Liver (tissue), 9 donors: ENCODE measurements around the gene OR51G2. TPM values are rescaled to one million over a fixed set of nuclear protein-coding genes. Genes with fewer than 3 reads are reported as not detected.

Source experiments
- DNase-seq: peaks from one replicate; pipeline ENCODE4 v3.0.0-alpha.2; 2017; ENCODE audit warnings: low spot score
- H3K27ac ChIP-seq, 2 donors: one replicate each; pipeline ENCODE4 v1.7.0; 2013; ENCODE audit warnings: inconsistent platforms in 2 of 2, low read length in 2 of 2, control low read depth in 1 of 2, low read depth in 1 of 2, mild to moderate bottlenecking in 1 of 2
- H3K27me3 ChIP-seq, 4 donors: one replicate each; pipeline versions ENCODE4 v1.6.1 to v1.7.0; 2013; ENCODE audit warnings: low read length in 3 of 4, inconsistent platforms in 1 of 4, mild to moderate bottlenecking in 1 of 4, moderate library complexity in 1 of 4; ENCODE audit not compliant: control insufficient read depth in 4 of 4, insufficient read depth in 4 of 4
- H3K36me3 ChIP-seq, 4 donors: one replicate each; pipeline versions ENCODE4 v1.6.1 to v1.7.0; 2013; ENCODE audit warnings: low read length in 3 of 4, mild to moderate bottlenecking in 3 of 4, low read depth in 1 of 4, moderate library complexity in 1 of 4; ENCODE audit not compliant: control insufficient read depth in 4 of 4, insufficient read depth in 3 of 4
- H3K4me1 ChIP-seq, 4 donors: one replicate each; pipeline versions ENCODE4 v1.6.1 to v1.7.0; 2013; ENCODE audit warnings: low read length in 3 of 4, mild to moderate bottlenecking in 3 of 4, moderate library complexity in 1 of 4; ENCODE audit not compliant: control insufficient read depth in 4 of 4, insufficient read depth in 4 of 4
- H3K4me3 ChIP-seq, 3 donors: one replicate each; pipeline versions ENCODE4 v1.6.1 to v1.7.0; 2013; ENCODE audit warnings: low read length in 3 of 3, control low read depth in 1 of 3, low read depth in 1 of 3, mild to moderate bottlenecking in 1 of 3
- H3K9ac ChIP-seq, 2 donors: one replicate each; pipeline ENCODE4 v1.7.0; 2013; ENCODE audit warnings: low read length in 2 of 2, mild to moderate bottlenecking in 2 of 2, moderate library complexity in 2 of 2, control low read depth in 1 of 2, low read depth in 1 of 2
- H3K9me3 ChIP-seq, 4 donors: one replicate each; pipeline versions ENCODE4 v1.6.1 to v1.7.0; 2013; ENCODE audit warnings: low read length in 3 of 4; ENCODE audit not compliant: control insufficient read depth in 4 of 4
- EGR1 ChIP-seq, 2 donors: IDR thresholded peaks; 2 replicates each; pipeline ENCODE4 v1.6.1; 2016 to 2018; ENCODE audit warnings: antibody characterized with exemption in 2 of 2, low read depth in 2 of 2
- FOXA1 ChIP-seq: IDR thresholded peaks from 2 replicates; pipeline ENCODE4 v1.6.1; 2016; ENCODE audit warnings: antibody characterized with exemption
- FOXA2 ChIP-seq: IDR thresholded peaks from 2 replicates; pipeline ENCODE4 v1.6.1; 2016; ENCODE audit warnings: antibody characterized with exemption
- GABPA ChIP-seq, 2 donors: IDR thresholded peaks in 1 of 2; conservative IDR thresholded peaks in 1 of 2; 2 replicates each; pipeline ENCODE4 v1.6.1; 2016; ENCODE audit warnings: antibody characterized with exemption in 2 of 2, mild to moderate bottlenecking in 1 of 2, moderate library complexity in 1 of 2
- HNF4A ChIP-seq, 2 donors: conservative IDR thresholded peaks; 2 replicates each; pipeline ENCODE4 v1.6.1; 2016; ENCODE audit warnings: antibody characterized with exemption in 2 of 2, mild to moderate bottlenecking in 2 of 2
- HNF4G ChIP-seq: IDR thresholded peaks from 2 replicates; pipeline ENCODE4 v1.6.1; 2016; ENCODE audit warnings: antibody characterized with exemption
- RAD21 ChIP-seq, 2 donors: IDR thresholded peaks; 2 replicates each; pipeline ENCODE4 v1.6.1; 2016; ENCODE audit warnings: antibody characterized with exemption in 2 of 2, mild to moderate bottlenecking in 2 of 2
- RXRA ChIP-seq, 2 donors: IDR thresholded peaks; 2 replicates each; pipeline ENCODE4 v1.6.1; 2017 to 2018; ENCODE audit warnings: antibody characterized with exemption in 2 of 2, mild to moderate bottlenecking in 1 of 2
- TAF1 ChIP-seq: conservative IDR thresholded peaks from 2 replicates; pipeline ENCODE4 v1.6.1; 2016; ENCODE audit warnings: antibody characterized with exemption, mild to moderate bottlenecking
- YY1 ChIP-seq: IDR thresholded peaks from 2 replicates; pipeline ENCODE4 v1.6.1; 2016; ENCODE audit warnings: antibody characterized with exemption, mild to moderate bottlenecking
- WGBS: extraction: QIAGEN DNeasy Blood & Tissue Kit; methylation state at CpG from one replicate; pipeline ENCODE4 v1.1.7; 2013; 5-methylcytosine and 5-hydroxymethylcytosine counted together
- polyA plus RNA-seq, 2 donors: library from polyadenylated mRNA; stranded (reverse) in 1 of 2; unstranded in 1 of 2; fragments of 200-250 nt in 1 of 2; fragments of >200 nt in 1 of 2; fragmentation: Nextera tagmentation in 1 of 2; extraction: Ambion mirVana in 1 of 2; gene quantifications; one replicate each; pipeline versions ENCODE4 v1.2.1 to v1.2.3, GENCODE V29; 2013 to 2015
- total RNA-seq, 2 donors: library from RNA; depleted of rRNA; stranded (reverse); fragments of >200 nt; gene quantifications; one replicate each; pipeline ENCODE4 v1.2.3, GENCODE V29; 2014
- TF ChIP-seq, protein P1 (sequence below): IDR thresholded peaks from 2 replicates; pipeline ENCODE4 v1.6.1; 2016; ENCODE audit warnings: antibody characterized with exemption
- TF ChIP-seq, protein P2 (sequence below): fragments of 150-350 bp; IDR thresholded peaks from 2 replicates; pipeline ENCODE4 v1.5.1; 2017; ENCODE audit warnings: improper control_type of control experiment, low read depth, low read length; ENCODE audit not compliant: missing input control
- TF ChIP-seq, protein P3 (sequence below): IDR thresholded peaks from 2 replicates; pipeline ENCODE4 v1.6.1; 2016; ENCODE audit warnings: antibody characterized with exemption
- TF ChIP-seq, protein P4 (sequence below): IDR thresholded peaks from 2 replicates; pipeline ENCODE4 v1.6.1; 2016; ENCODE audit warnings: antibody characterized with exemption, mild to moderate bottlenecking
- donor health status: healthy.
- donor health status: healthy.
- donor health status: healthy.
- donor health status: healthy.
- donor health status: healthy.

Gene OR51G2
- total and polyA plus RNA-seq, 4 donors: not detected

DNA sequence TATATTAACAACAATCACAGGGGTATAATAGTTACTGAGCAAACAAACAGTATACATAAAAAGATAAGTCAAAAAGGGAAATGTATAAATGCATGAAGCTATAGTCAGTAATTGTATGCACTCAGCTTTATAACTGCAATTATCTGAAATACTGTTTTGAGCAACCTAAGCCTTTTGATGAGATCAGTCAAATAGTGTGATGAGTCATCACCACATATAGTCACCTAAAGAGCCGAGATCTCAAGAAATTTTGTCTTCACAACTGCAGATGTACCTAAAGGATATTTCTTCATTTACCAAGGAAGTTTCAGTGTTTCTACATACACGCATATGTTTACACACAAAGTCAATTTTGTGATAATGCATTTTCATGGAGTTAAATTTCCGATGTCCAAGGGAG, 41.7 kb upstream of the OR51G2 start:
- 72% methylated on average over 3 of the region's 3 CpGs for WGBS
- H3K4me1 ChIP-seq: no peaks in the 10 kb centered on the region
- no peak for DNase-seq

DNA sequence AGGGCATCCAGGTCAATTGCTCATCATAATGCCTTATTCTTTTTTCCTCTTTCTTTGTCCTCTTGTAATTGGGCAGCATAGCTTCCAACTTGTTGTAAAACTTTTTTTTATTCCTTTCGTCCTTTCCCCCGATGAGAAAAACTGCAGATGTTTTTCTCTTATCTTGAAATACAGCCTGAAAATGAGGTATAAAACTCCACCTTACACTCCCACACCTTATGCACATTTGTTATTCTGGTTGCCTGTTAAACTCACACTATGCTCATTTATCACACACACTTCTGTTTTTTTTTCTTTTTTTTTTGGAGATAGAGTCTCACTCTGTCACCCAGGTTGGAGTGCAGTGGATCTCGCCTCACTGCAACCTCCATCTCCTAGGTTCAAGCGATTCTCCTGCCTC, 38.2 kb upstream of the OR51G2 start:
- WGBS: 75% methylated on average over 4 of the region's 4 CpGs
- no peak for DNase-seq
- TF ChIP-seq, protein P1, sequence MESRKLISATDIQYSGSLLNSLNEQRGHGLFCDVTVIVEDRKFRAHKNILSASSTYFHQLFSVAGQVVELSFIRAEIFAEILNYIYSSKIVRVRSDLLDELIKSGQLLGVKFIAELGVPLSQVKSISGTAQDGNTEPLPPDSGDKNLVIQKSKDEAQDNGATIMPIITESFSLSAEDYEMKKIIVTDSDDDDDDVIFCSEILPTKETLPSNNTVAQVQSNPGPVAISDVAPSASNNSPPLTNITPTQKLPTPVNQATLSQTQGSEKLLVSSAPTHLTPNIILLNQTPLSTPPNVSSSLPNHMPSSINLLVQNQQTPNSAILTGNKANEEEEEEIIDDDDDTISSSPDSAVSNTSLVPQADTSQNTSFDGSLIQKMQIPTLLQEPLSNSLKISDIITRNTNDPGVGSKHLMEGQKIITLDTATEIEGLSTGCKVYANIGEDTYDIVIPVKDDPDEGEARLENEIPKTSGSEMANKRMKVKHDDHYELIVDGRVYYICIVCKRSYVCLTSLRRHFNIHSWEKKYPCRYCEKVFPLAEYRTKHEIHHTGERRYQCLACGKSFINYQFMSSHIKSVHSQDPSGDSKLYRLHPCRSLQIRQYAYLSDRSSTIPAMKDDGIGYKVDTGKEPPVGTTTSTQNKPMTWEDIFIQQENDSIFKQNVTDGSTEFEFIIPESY: no peak
- TF ChIP-seq, protein P2, sequence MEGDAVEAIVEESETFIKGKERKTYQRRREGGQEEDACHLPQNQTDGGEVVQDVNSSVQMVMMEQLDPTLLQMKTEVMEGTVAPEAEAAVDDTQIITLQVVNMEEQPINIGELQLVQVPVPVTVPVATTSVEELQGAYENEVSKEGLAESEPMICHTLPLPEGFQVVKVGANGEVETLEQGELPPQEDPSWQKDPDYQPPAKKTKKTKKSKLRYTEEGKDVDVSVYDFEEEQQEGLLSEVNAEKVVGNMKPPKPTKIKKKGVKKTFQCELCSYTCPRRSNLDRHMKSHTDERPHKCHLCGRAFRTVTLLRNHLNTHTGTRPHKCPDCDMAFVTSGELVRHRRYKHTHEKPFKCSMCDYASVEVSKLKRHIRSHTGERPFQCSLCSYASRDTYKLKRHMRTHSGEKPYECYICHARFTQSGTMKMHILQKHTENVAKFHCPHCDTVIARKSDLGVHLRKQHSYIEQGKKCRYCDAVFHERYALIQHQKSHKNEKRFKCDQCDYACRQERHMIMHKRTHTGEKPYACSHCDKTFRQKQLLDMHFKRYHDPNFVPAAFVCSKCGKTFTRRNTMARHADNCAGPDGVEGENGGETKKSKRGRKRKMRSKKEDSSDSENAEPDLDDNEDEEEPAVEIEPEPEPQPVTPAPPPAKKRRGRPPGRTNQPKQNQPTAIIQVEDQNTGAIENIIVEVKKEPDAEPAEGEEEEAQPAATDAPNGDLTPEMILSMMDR: no peak
- TF ChIP-seq RAD21 (IDR thresholded peaks at IDR 0.05): no peak
- TF ChIP-seq, protein P3, sequence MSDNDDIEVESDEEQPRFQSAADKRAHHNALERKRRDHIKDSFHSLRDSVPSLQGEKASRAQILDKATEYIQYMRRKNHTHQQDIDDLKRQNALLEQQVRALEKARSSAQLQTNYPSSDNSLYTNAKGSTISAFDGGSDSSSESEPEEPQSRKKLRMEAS: no peak
- no peak for TF ChIP-seq RXRA (IDR thresholded peaks at IDR 0.05)
- no peak for TF ChIP-seq HNF4G
- no peak for TF ChIP-seq YY1
- no peak for TF ChIP-seq GABPA (IDR thresholded peaks at IDR 0.05 in 1 of 2, conservative IDR thresholded peaks at IDR 0.05 in 1 of 2)
- no peak for TF ChIP-seq EGR1 (IDR thresholded peaks at IDR 0.05; ENCODE audit: low read depth in 2 of 2)
- no peak for TF ChIP-seq HNF4A (conservative IDR thresholded peaks at IDR 0.05)

More for the DNA sequence above, 41.7 kb upstream of the OR51G2 start:
- Histone ChIP-seq H3K36me3 (no peaks in the 10 kb centered on the region), H3K27ac (no peak overlapping the region), H3K9ac (no peak overlapping the region), H3K9me3 (peaks cover 0 to 2% (median 0%) of the 10 kb centered on the region in 4 donors), H3K4me3 (no peak overlapping the region), H3K27me3 (no peaks in the 10 kb centered on the region)
- no peak for TF ChIP-seq FOXA1
- TF ChIP-seq, protein P3: no peak
- no peak for TF ChIP-seq EGR1 (IDR thresholded peaks at IDR 0.05; ENCODE audit: low read depth in 2 of 2)
- TF ChIP-seq HNF4G: no peak
- TF ChIP-seq RXRA (IDR thresholded peaks at IDR 0.05): no peak
- TF ChIP-seq, protein P2: no peak
- TF ChIP-seq YY1: no peak
- no peak for TF ChIP-seq HNF4A (conservative IDR thresholded peaks at IDR 0.05)
- TF ChIP-seq, protein P1: no peak
- TF ChIP-seq, protein P4, sequence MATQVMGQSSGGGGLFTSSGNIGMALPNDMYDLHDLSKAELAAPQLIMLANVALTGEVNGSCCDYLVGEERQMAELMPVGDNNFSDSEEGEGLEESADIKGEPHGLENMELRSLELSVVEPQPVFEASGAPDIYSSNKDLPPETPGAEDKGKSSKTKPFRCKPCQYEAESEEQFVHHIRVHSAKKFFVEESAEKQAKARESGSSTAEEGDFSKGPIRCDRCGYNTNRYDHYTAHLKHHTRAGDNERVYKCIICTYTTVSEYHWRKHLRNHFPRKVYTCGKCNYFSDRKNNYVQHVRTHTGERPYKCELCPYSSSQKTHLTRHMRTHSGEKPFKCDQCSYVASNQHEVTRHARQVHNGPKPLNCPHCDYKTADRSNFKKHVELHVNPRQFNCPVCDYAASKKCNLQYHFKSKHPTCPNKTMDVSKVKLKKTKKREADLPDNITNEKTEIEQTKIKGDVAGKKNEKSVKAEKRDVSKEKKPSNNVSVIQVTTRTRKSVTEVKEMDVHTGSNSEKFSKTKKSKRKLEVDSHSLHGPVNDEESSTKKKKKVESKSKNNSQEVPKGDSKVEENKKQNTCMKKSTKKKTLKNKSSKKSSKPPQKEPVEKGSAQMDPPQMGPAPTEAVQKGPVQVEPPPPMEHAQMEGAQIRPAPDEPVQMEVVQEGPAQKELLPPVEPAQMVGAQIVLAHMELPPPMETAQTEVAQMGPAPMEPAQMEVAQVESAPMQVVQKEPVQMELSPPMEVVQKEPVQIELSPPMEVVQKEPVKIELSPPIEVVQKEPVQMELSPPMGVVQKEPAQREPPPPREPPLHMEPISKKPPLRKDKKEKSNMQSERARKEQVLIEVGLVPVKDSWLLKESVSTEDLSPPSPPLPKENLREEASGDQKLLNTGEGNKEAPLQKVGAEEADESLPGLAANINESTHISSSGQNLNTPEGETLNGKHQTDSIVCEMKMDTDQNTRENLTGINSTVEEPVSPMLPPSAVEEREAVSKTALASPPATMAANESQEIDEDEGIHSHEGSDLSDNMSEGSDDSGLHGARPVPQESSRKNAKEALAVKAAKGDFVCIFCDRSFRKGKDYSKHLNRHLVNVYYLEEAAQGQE: no peak
- no peak for TF ChIP-seq RAD21 (IDR thresholded peaks at IDR 0.05)
- TF ChIP-seq TAF1: no peak
- no peak for TF ChIP-seq FOXA2

More for the DNA sequence above, 38.2 kb upstream of the OR51G2 start:
- Histone ChIP-seq H3K27ac (no peak overlapping the region), H3K36me3 (no peaks in the 10 kb centered on the region), H3K9me3 (no peaks in the 10 kb centered on the region), H3K27me3 (no peaks in the 10 kb centered on the region), H3K4me1 (no peaks in the 10 kb centered on the region), H3K4me3 (no peak overlapping the region), H3K9ac (no peak overlapping the region)
